ENCODE results near the gene MAP3K15.

The MAP3K15 gene

GRCh38 chrX:19545651-19546050 lies 30.3 kb upstream of the MAP3K15 start:
- TF ChIP-seq REST (IDR thresholded peaks at IDR 0.05; ENCODE audit: insufficient read depth in 1 of 2, low read depth in 2 of 2, low read length in 2 of 2), result no peak
- TF ChIP-seq TAF1 (IDR thresholded peaks at IDR 0.05; ENCODE audit: borderline replicate concordance, insufficient read depth, low read length), result no peak
- no peak for TF ChIP-seq SIN3A (IDR thresholded peaks at IDR 0.05; ENCODE audit: borderline replicate concordance, insufficient read depth, low read length)

- TF ChIP-seq POLR2AphosphoS5 (IDR thresholded peaks at IDR 0.05; ENCODE audit: low read depth, low read length) (no peak), SIN3A (IDR thresholded peaks at IDR 0.05; ENCODE audit: borderline replicate concordance, insufficient read depth, low read length) (no peak), TAF1 (IDR thresholded peaks at IDR 0.05; ENCODE audit: borderline replicate concordance, insufficient read depth, low read length) (no peak)
Measured at GRCh38 chrX:19544693-19545305, 29.5 kb upstream of the MAP3K15 start.

- TF ChIP-seq POLR2AphosphoS5 (IDR thresholded peaks at IDR 0.05; ENCODE audit: low read depth, low read length) (no peak), SIN3A (IDR thresholded peaks at IDR 0.05; ENCODE audit: borderline replicate concordance, insufficient read depth, low read length) (no peak), TAF1 (IDR thresholded peaks at IDR 0.05; ENCODE audit: borderline replicate concordance, insufficient read depth, low read length) (no peak), REST (IDR thresholded peaks at IDR 0.05; ENCODE audit: insufficient read depth in 1 of 2, low read depth in 2 of 2, low read length in 2 of 2) (no peak), FOXP2 (optimal IDR thresholded peaks at IDR 0.05; ENCODE audit: borderline replicate concordance, extremely low read depth, extremely low read length, insufficient read depth) (no peak)
Measured at GRCh38 chrX:19543951-19544381, 28.7 kb upstream of the MAP3K15 start.

GRCh38 chrX:19543020-19543715 lies 27.9 kb upstream of the MAP3K15 start:
- TF ChIP-seq FOXP2 (optimal IDR thresholded peaks at IDR 0.05; ENCODE audit: borderline replicate concordance, extremely low read depth, extremely low read length, insufficient read depth) (no peak), POLR2AphosphoS5 (IDR thresholded peaks at IDR 0.05; ENCODE audit: low read depth, low read length) (no peak), SIN3A (IDR thresholded peaks at IDR 0.05; ENCODE audit: borderline replicate concordance, insufficient read depth, low read length) (no peak), TAF1 (IDR thresholded peaks at IDR 0.05; ENCODE audit: borderline replicate concordance, insufficient read depth, low read length) (no peak), REST (IDR thresholded peaks at IDR 0.05; ENCODE audit: insufficient read depth in 1 of 2, low read depth in 2 of 2, low read length in 2 of 2) (no peak)

- TF ChIP-seq TAF1 (IDR thresholded peaks at IDR 0.05; ENCODE audit: borderline replicate concordance, insufficient read depth, low read length), result no peak
- TF ChIP-seq SIN3A (IDR thresholded peaks at IDR 0.05; ENCODE audit: borderline replicate concordance, insufficient read depth, low read length), result no peak
- no peak for TF ChIP-seq FOXP2 (optimal IDR thresholded peaks at IDR 0.05; ENCODE audit: borderline replicate concordance, extremely low read depth, extremely low read length, insufficient read depth)
- no peak for TF ChIP-seq REST (IDR thresholded peaks at IDR 0.05; ENCODE audit: insufficient read depth in 1 of 2, low read depth in 2 of 2, low read length in 2 of 2)
- TF ChIP-seq POLR2AphosphoS5 (IDR thresholded peaks at IDR 0.05; ENCODE audit: low read depth, low read length), result no peak
Measured at GRCh38 chrX:19541931-19542330, 26.6 kb upstream of the MAP3K15 start.
